Adipose tissue (tissue), 3 donors: Measurements from ENCODE around the gene MYLK2. TPM values are rescaled to one million over a fixed set of nuclear protein-coding genes. Genes with fewer than 3 reads are reported as not detected.

Experiments used
- H3K27ac ChIP-seq: one replicate; pipeline ENCODE4 v1.5.1; 2013; ENCODE audit warnings: low read depth, low read length
- WGBS, 3 donors: extraction: QIAGEN DNeasy Blood & Tissue Kit; methylation state at CpG; one replicate each; pipeline ENCODE4 v1.1.7; 2013; 5-methylcytosine and 5-hydroxymethylcytosine counted together
- polyA plus RNA-seq, 3 donors: library from polyadenylated mRNA; stranded (reverse); fragments of 200-250 nt; gene quantifications; one replicate each; pipeline ENCODE4 v1.2.3, GENCODE V29; 2013
- donor health status: healthy with polysubstance abuse.
- donor health status: Bipolar disorder and iron deficiency.
- donor health status: healthy.

The MYLK2 gene
- polyA plus RNA-seq, 3 donors: 0.04 to 13.3 TPM; not detected in 1

- H3K27ac ChIP-seq: no peak overlapping the region
- WGBS, 3 donors: 77 to 86% (median 83%) methylated on average over 5 of the region's 5 CpGs
These were observed 43.0 kb downstream of the MYLK2 start for GRCh38 chr20:31862157-31862470.

DNA sequence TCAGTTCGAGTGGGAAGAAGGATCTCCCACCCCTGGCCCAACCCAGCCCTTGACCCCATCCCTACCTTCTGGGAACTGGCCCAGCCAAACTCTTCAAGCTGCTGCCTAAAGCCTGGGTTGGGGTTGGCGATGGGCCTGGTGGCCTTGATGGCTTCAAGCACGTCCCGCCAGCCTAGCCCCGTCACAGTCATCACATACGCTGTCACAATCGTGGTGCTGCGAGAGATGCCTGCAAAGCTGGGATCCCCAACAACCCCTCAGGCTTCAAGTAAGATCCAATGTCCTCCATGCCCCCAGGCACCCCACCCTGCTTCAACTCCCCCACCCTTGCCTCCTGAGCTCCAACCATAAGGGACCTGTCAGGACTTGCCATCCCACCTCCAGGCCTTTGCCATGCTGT, 43.4 kb downstream of the MYLK2 start:
- WGBS, 3 donors: 82 to 95% (median 92%) methylated on average over 8 of the region's 8 CpGs
- H3K27ac ChIP-seq: no peak overlapping the region

- H3K27ac ChIP-seq: no peak overlapping the region
- WGBS, 3 donors: 86 to 87% (median 86%) methylated on average over 9 of the region's 9 CpGs
These were observed 44.3 kb downstream of the MYLK2 start for GRCh38 chr20:31863296-31864085.

GRCh38 chr20:31864521-31865400, 45.6 kb downstream of the MYLK2 start:
- WGBS, 3 donors: 66 to 94% (median 75%) methylated on average over 12 of the region's 12 CpGs
- H3K27ac ChIP-seq: no peak overlapping the region

DNA sequence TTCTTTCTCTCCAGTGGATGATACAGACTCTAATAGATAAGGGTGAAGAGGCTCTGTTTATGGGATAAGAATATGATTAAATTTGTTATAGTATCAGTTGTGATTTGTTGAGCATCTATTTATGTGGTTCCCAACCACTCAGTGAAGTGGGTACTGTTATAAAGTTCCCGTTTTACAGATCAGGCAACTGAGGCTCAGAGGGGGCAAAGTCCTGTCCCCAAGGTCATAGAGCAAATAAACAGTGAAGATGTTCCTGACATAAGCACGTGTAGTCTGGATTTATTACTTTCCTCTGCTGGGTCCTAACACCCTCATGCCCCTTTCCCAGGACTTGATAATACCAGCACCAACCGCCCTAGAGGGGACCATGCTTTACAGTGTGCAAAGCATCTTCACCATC, 47.1 kb downstream of the MYLK2 start:
- 60 to 85% (median 81%) methylated on average over 3 of the region's 3 CpGs for WGBS, 3 donors

DNA sequence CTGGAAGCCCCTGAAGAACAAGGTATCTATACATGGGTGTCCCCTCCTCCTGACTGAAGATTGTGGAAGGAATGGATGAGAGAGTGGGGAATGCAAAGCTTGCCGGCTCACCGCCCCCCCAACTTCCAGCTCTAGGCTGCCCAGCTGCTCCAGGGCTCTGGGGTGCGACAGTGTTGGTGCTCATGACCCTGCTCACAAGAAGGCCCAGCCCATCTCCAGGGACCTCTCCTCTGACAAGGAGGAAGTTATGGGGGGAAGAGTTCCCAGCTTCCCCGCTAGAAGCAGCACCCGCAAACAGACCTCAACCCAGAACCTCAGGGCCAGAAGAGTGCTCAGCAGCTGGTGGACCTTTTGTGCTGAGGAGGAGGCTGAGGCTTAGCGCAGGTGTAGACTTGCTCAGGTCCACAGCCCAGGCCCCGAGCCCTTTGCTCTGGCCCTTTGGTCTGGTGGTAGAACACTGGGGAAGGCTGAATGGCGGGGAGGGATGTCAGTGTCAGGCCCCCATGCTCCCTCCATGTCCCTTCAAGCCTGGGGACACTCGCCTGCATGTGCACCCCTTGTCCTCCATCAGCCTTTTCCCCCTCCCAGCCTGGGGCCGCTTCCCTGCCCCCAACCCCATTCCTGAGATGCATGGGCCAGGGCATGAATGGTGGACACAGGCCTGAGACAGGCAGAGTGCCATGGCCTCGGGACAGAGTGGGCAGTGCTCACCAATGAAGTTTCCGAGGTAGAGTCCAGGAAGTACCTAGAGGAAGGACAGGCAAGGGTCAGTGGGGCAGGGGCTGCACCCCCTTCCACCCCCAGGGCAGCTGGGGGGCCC, 49.9 kb downstream of the MYLK2 start:
- WGBS, 3 donors: 72 to 80% (median 73%) methylated on average over 12 of the region's 12 CpGs
- no peak overlapping the region for H3K27ac ChIP-seq

More for the DNA sequence above, 47.1 kb downstream of the MYLK2 start:
- H3K27ac ChIP-seq: no peak overlapping the region

DNA sequence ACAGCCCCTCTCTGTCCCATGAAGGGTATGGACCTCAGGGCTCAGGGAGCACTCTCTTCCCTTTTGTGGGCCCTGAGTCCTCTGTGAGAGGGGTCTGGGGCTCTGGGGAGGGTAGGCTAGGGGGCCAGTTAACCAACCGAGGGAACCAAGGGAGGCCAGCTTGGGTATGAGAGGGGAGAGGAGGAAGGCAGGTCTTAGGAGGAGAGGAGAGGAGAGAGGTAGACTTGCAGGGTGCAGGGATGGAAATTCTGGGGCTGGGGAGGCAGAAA, 50.5 kb downstream of the MYLK2 start:
- H3K27ac ChIP-seq: no peak overlapping the region
- WGBS, 3 donors: 0 to 17% (median 7%) methylated on average over 1 of the region's 1 CpG

GRCh38 chr20:31869942-31870725, 51.0 kb downstream of the MYLK2 start, which contains the start of the genes DUSP15 and TTLL9:
DUSP15 (minus strand) TSS chr20:31870527; CDS start chr20:31870337, 190 bp downstream.
TTLL9 (plus strand) TSS chr20:31870634; CDS start chr20:31871127, 493 bp downstream.
- 0 to 1% (median 1%) methylated on average over 61 to 80 of the region's 80 CpGs for WGBS, 3 donors
- H3K27ac ChIP-seq: no peak within 1 kb of the TSS

- no peak overlapping the region for H3K27ac ChIP-seq
These were observed 51.8 kb downstream of the MYLK2 start for GRCh38 chr20:31870726-31871617.

DNA sequence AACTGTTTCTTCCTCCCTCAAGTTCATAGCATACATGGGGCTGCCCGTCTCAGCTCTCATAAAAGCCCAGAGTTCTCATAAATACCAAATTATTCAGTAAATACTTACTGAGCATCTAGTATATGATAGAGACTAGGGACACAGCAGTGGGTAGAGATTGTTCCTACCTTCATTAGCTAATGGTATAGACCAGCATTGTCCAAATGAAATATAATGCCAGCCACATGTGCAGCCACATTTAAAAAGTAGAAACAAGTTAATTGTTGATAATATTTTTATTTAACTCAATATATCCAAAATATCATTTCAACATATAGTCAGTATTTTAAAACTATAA, 52.4 kb downstream of the MYLK2 start:
- H3K27ac ChIP-seq: no peak overlapping the region
- 88 to 100% (median 95%) methylated on average over 1 of the region's 1 CpG for WGBS, 3 donors

More at GRCh38 chr20:31870726-31871617, 51.8 kb downstream of the MYLK2 start:
- WGBS, 3 donors: 6 to 11% (median 10%) methylated on average over 19 to 24 of the region's 24 CpGs

DNA sequence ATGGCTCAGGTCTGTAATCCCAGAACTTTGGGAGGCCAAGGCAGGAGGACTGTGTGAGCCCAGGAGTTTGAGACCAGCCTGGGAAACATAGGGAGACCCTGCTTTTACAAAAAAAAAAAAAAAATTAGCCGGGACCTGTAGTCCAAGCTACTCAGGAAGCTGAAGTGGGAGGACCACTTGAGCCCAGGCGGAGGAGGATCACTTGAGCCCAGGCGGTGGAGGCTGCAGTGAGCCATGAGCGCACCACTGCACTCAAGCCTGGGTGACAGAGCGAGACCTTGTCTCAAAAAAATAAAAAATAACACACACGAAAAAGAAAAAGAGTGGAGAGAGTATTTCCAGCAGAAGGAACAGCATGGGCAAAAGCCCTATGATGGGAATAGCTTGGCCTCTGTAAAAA, 53.2 kb downstream of the MYLK2 start:
- WGBS, 3 donors: 89 to 94% (median 89%) methylated on average over 6 of the region's 6 CpGs
- H3K27ac ChIP-seq: no peak overlapping the region

- 44 to 71% (median 54%) methylated on average over 2 of the region's 2 CpGs for WGBS, 3 donors
- no peak overlapping the region for H3K27ac ChIP-seq
These were observed 56.5 kb downstream of the MYLK2 start for GRCh38 chr20:31875671-31876070.

DNA sequence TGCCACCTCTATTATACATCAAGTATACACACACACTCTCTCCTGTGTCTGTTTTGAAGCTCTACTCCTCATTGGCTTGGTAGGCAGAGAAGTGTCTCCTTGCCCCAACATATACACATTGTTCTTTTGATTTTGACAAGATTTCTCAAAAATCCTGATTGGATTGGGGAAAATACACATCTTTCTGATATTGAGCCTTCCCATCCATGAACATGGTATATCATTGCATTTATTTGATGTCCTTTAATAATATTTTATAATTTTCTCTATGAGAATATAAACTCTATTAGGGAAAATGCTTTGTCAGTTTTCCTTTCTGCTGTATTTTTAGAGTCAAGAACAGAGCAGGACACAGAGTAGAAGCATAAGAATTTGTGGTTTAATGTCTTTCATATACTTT, 58.5 kb downstream of the MYLK2 start:
- H3K27ac ChIP-seq: no peak overlapping the region

DNA sequence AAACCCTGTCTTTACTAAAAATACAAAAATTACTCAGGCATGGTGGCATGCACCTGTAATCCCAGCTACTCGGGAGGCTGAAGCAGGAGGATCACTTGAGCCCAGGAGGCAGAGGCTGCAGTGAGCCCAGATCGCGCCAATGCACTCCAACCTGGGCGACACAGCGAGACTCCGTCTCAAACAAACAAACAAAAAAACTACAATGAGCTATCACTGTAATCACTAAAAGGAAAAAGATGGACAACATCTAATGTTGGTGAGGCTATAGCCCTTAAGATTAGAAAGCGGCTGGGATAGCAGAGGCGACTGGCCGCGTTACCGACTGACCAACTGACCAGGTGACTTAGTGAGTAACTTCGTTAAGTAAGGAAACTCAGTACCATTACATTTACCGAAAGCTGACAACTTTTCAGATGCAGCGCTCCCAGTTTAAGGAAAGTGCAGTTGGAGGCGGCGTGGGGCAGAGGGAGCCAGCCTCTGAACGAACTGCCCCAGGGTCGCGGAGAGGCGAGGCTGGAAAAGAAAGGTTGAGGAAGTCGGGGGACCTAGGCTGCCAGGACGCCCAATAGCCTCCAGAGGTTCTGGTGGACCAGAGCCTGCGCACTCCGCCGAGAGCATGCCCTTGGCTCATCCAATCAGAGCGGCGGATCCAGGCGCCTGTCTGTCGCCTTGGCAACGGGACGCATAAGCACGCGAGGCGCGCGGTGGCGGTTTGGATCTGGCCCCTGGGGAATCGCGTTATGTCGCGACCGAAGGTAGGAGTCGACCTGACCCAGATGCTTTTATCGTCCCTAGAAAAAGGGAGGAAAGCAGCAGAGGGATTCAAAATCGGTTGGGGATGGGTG, 60.2 kb downstream of the MYLK2 start:
- no peak overlapping the region for H3K27ac ChIP-seq
- WGBS, 3 donors: 5 to 9% (median 6%) methylated on average over 43 to 45 of the region's 45 CpGs

- 36 to 71% (median 70%) methylated on average over 5 of the region's 5 CpGs for WGBS, 3 donors
- H3K27ac ChIP-seq: no peak overlapping the region
These were observed 62.8 kb downstream of the MYLK2 start for GRCh38 chr20:31881945-31882344.

DNA sequence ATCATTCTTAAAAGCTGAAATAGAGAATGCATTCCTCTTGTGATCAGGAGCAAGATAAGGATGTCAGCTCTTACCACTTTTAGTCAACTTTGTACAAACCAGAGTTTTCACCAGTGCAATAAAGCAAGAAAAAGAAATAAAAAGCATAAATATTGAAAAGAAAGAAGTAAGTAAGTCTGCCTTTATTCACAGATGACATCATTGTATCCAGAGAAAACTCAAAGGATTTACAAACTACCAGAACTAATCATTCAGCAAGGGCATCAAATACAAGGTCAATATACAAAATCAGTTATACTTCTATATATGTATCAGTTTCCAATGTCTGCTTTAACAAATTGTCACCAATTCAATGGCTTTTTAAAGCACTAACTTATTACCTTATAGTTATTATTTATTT, 64.7 kb downstream of the MYLK2 start:
- H3K27ac ChIP-seq: no peak overlapping the region
